Epidermal melanocyte (primary cell): ENCODE measurements around the gene UQCRC2.
"Not testable (repeated sequence)": the region's sequence is repeated elsewhere in the genome, so short reads cannot be mapped to it uniquely, and the experiment has no call there.

Experiments
- DNase-seq: peaks from one replicate; pipeline ENCODE4 v3.0.0; 2011; ENCODE audit warnings: low spot score; ENCODE audit not compliant: insufficient read length

The UQCRC2 gene

GRCh38 chr16:21980032-21980431, 26.9 kb downstream of the UQCRC2 start:
- no peak for DNase-seq

DNA sequence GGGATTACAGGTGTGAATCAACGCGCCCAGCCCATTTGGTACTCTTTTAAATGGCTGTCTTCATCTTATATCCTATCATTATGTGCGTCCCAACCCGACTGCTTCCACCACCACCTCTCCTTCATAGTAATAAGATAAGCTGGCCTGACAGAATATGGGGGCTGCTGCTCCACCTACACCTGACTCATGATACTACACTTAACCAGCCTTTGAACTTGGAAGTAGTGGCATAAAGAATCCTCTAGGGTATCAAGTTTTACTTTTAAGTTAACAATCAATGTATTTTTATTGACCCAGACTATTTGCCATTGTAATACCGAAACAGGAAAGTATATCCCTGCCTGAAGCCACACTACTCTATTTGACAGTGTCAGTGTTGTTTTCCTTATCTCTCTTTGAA, 28.9 kb downstream of the UQCRC2 start:
- no peak for DNase-seq

- no peak for DNase-seq
Observed at GRCh38 chr16:21984062-21984461, 30.9 kb downstream of the UQCRC2 start.

DNA sequence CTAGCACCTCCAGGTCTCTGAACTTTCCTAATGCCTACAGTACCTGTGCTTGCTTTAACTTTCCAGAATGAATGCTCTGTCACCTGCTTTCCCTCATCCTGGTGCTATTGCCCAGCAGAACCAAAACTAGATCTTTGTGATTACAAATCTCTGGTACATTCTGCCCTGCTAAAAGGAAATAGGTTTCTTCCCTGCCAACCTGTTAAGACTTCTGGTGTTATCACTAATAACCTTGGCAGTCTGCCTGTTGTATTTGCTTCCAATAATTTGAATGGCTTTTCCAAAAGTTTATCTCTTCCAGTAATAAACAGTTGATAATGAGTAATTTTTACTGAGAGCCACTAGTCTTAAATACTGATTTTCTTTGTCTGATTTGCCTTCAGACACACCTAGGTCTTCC, 32.4 kb downstream of the UQCRC2 start:
- no peak for DNase-seq

DNA sequence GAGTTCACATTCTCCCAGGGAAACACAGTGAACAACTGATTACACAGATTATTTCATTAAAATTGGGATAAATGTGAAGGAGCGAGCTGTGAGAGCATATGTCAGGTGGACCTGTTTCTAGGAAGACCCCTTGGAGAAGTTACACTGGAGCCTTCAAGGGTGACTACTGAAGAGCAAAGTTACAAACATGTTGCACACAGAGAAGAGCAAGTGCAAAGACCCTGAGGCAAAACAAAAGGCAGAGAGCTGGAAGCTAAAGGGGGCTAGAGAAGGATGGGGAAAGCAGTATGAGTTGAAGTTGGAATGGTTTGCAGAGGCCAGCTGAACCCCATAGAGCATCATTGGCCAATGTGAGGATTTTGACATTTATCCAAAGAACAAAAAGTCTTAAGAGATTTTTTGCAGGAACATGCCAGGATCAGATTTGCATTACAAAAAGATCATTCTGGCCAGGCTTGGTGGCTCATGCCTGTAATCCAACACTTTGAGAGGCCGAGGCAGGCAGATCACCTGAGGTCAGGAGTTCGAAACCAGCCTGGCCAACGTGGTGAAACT, 33.6 kb downstream of the UQCRC2 start:
- DNase-seq: no peak

DNA sequence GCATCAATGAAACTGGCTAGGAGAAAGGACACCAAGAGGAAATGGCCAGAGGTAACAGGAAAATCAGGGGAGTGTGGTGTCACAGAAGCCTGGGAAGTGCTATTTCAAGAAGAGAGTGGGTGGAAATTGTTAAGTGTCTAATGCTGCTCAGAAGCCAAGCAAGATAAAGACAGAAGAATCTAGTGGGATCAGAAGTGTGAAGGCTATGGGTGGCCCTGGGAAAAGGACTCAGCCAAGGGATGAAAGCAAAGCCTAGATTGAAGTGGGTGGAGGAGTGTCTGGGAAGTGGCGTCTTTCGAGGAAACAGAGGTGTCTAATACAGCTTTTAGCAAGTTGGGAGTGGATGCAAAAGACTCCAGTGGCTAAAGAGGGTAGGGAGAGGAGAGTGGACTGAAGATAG, 34.3 kb downstream of the UQCRC2 start:
- DNase-seq: no peak

DNA sequence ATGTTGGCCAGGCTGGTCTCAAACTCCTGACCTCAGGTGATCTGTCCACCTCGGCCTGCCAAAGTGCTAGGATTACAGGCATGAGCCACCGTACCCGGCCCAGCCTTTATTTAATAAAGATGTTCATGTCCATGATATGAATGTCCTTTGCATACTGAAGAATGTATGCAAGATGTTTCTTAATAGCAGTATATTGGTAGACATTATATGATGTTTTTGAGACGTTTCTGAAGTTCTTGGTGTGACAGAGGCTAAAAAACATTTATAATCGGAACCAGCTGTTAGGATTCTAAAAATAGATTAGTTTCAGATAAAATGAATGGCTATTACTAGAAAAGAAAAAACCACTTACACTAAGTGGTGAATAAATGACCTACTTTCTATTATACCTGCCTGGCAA, 36.0 kb downstream of the UQCRC2 start:
- DNase-seq: no peak

- no peak for DNase-seq
Observed at GRCh38 chr16:21989751-21990150, 36.6 kb downstream of the UQCRC2 start.

GRCh38 chr16:21990381-21990944, 37.3 kb downstream of the UQCRC2 start:
- no peak for DNase-seq

GRCh38 chr16:21991621-21992020, 38.5 kb downstream of the UQCRC2 start:
- DNase-seq: no peak

DNA sequence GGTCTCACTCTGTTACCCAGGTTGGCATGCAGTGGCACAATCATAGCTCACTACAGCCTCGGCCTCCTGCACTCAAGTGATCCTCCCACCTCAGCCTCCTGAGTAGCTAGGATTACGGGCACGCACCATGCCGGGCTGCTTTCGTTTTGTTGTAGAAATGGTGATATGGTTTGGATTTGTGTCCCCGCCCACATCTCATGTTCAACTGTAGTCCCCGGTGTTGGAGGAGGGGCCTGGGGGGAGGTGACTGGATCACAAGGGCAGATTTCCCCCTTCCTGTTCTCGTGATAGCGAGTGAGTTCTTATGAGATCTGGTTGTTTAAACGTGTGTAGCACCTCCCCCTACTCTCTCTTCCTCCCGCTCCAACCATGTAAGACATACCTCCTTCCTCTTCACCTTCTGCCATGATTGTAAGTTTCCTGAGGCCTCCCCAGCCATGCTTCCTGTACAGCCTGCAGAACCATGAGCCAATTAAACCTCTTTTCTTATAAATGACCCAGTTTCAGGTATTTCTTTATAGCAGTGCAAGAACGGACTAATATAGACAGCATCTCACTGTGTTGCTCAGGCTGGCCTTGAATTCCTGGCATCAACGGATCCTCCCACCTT, 41.8 kb downstream of the UQCRC2 start:
- no peak for DNase-seq

- no peak for DNase-seq
Observed at GRCh38 chr16:21996923-21997696, 43.9 kb downstream of the UQCRC2 start.

DNA sequence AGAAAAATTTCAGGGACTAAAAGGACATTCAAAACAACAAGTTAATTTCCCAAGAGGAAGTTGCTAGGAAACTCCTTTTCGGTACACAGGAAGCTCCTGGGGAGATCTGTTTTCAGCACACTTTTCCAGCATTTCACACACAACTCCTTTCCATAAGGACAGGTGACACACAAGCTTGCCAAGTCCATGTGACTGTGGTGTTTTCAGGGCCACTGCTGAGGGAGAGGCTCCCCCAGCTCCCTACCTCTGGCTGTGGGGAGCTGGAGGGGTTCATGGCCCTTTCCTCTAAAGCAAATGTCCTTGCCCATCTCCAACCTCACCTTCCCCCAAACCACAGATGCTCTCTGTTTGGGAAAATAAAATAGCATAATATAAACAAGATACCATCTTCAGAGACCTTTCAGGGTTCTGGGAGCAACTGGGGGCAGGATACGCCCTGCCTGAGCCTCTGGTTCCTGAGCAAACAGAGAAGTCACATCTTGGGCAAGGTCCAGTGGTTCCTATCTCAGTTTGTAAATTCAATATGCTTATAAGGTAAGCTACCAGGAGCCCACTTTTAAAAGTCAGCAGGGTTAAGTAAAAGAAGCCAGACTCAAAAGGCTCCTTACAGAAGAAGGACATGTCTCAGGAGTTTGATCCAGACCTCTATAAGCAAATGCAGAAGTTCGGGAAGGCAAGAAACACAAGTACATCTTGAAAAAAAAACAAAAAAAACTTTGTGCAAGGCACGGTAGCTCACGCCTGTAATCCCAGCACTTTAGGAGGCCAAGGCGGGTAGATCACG, 44.7 kb downstream of the UQCRC2 start:
- no peak for DNase-seq

GRCh38 chr16:22001591-22001990, 48.4 kb downstream of the UQCRC2 start:
- no peak for DNase-seq

GRCh38 chr16:22002047-22002446, 48.9 kb downstream of the UQCRC2 start:
- DNase-seq: not testable (repeated sequence)

DNA sequence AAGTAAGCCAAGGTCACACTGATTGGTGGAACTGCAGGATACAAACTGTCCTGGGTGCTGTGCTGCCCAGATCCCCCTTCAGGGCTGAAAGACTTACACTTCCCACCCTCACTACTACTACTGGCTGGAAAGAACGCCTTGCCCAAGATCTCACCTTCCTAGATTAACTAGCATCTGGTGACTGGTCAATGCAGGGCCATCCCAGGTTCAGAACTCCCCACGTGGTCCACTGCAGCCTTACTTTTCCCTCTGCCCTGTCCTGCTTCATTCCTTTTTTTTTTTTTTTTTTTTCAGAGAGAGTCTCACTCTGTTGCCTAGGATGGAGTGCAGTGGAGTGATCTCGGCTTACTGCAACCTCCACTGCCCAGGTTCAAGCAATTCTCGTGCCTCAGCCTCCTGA, 50.0 kb downstream of the UQCRC2 start:
- DNase-seq: no peak

DNA sequence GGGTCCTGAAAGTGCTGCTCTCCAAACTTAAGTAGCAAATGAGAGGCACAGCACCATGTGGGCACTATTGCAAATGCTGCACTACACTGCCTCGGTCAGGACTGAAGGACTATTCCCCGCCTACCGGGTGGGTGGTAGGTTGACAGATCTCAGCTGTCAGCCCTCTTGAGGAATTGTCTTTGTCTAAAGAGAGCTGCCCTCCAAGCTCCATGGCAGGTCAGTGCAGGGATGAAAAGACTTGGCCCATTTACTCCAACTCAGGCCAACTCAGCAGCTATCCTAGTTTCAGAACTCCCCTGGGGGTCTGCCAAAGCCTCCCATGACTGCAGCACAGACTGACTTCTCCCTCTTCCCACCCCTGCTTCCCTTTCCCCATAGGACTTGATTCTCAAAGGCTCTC, 51.2 kb downstream of the UQCRC2 start:
- DNase-seq: no peak

GRCh38 chr16:22005746-22006145, 52.6 kb downstream of the UQCRC2 start:
- DNase-seq: no peak

GRCh38 chr16:22006636-22007035, 53.5 kb downstream of the UQCRC2 start:
- no peak for DNase-seq

- DNase-seq: no peak
Observed at GRCh38 chr16:22007159-22007508, 54.0 kb downstream of the UQCRC2 start.

GRCh38 chr16:22007509-22008214, 54.5 kb downstream of the UQCRC2 start, which contains the start of gene MOSMO:
Gene MOSMO, plus strand, starts transcription at chr16:22008111. Its CDS starts 191 bp downstream, at chr16:22008302.
- peak; percentile 65 for DNase-seq
